ENCODE results near the gene KRTAP4-1.
"Not testable (repeated sequence)": the region's sequence is repeated elsewhere in the genome, so short reads cannot be mapped to it uniquely, and the experiment has no call there.

The KRTAP4-1 gene

GRCh38 chr17:41212524-41213169, 27.9 kb upstream of the KRTAP4-1 start:
- no peak overlapping the region for H3K4me3 ChIP-seq (ENCODE audit: low read length)
- DNase-seq (ENCODE audit: low read depth) = no peak
- no peak for TF ChIP-seq CTCF (IDR thresholded peaks at IDR 0.05; ENCODE audit: insufficient read depth, low read depth, low read length, missing control alignments)

- H3K4me3 ChIP-seq (ENCODE audit: low read length) = no peak overlapping the region
- no peak for TF ChIP-seq CTCF (IDR thresholded peaks at IDR 0.05; ENCODE audit: insufficient read depth, low read depth, low read length, missing control alignments)
- DNase-seq (ENCODE audit: low read depth) = peak; percentile 80
Measured at GRCh38 chr17:41211845-41212466, 27.2 kb upstream of the KRTAP4-1 start.

- no peak for TF ChIP-seq CTCF (IDR thresholded peaks at IDR 0.05; ENCODE audit: insufficient read depth, low read depth, low read length, missing control alignments)
- no peak for DNase-seq (ENCODE audit: low read depth)
- H3K4me3 ChIP-seq (ENCODE audit: low read length) = no peak overlapping the region
Measured at GRCh38 chr17:41199421-41200078, 14.8 kb upstream of the KRTAP4-1 start.

- no peak overlapping the region for H3K4me3 ChIP-seq (ENCODE audit: low read length)
- TF ChIP-seq CTCF (IDR thresholded peaks at IDR 0.05; ENCODE audit: insufficient read depth, low read depth, low read length, missing control alignments) = no peak
- DNase-seq (ENCODE audit: low read depth) = no peak
Measured at GRCh38 chr17:41196068-41196467, 11.4 kb upstream of the KRTAP4-1 start.

- DNase-seq (ENCODE audit: low read depth) = no peak
- no peak overlapping the region for H3K4me3 ChIP-seq (ENCODE audit: low read length)
- no peak for TF ChIP-seq CTCF (IDR thresholded peaks at IDR 0.05; ENCODE audit: insufficient read depth, low read depth, low read length, missing control alignments)
Measured at GRCh38 chr17:41190328-41190727, 5.6 kb upstream of the KRTAP4-1 start.

GRCh38 chr17:41189837-41190318, 5.2 kb upstream of the KRTAP4-1 start, which contains the start of gene KRTAP9-1:
Gene KRTAP9-1, plus strand, starts transcription at chr17:41189887. Its CDS starts 0 bp downstream, at chr17:41189887.
- H3K4me3 ChIP-seq (ENCODE audit: low read length); DNase-seq (ENCODE audit: low read depth): not testable (repeated sequence)

GRCh38 chr17:41186872-41187271, 2.2 kb upstream of the KRTAP4-1 start:
- no peak for TF ChIP-seq CTCF (IDR thresholded peaks at IDR 0.05; ENCODE audit: insufficient read depth, low read depth, low read length, missing control alignments)
- no peak overlapping the region for H3K4me3 ChIP-seq (ENCODE audit: low read length)
- no peak for DNase-seq (ENCODE audit: low read depth)

Data from epithelial cell of esophagus (primary cell).